Measurements from ENCODE around the gene DLG2. TPM values are rescaled to one million over a fixed set of nuclear protein-coding genes. Genes with fewer than 3 reads are reported as not detected.

Gene DLG2
- total RNA-seq, 4 donors from 2014 or later: 1.3 to 4.7 (median 2.4) TPM

GRCh38 chr11:83459798-83460197 lies 2167.3 kb downstream of the DLG2 start:
- ATAC-seq (no peak), DNase-seq (no peak)
- Histone ChIP-seq H3K4me1 (no peaks in the 10 kb centered on the region), H3K9me3 (no peaks in the 10 kb centered on the region), H3K36me3 (no peaks in the 10 kb centered on the region), H3K4me3 (no peak overlapping the region), H3K27ac (no peak overlapping the region), H3K27me3 (no peaks in the 10 kb centered on the region)
- in situ Hi-C loops (cut with MboI; ENCODE audit: low sequenced_read_pairs in 4 of 4) (loop anchor here in 1 of 4 donors (25.0 kb wide), 1 partner anchor 147 kb away; no protein-coding TSS in a partner anchor), intact Hi-C loops (cut with DNase I; ENCODE audit: low total_unique reads) (no loop called here)
- TF ChIP-seq CTCF (IDR thresholded peaks at IDR 0.05 in 4 of 5, conservative IDR thresholded peaks at IDR 0.05 in 1 of 5) (no peak), POLR2A (IDR thresholded peaks at IDR 0.05) (no peak)

- Histone ChIP-seq H3K27ac (no peak overlapping the region), H3K9me3 (no peaks in the 10 kb centered on the region), H3K36me3 (no peaks in the 10 kb centered on the region), H3K4me3 (no peak overlapping the region), H3K27me3 (no peaks in the 10 kb centered on the region), H3K4me1 (no peaks in the 10 kb centered on the region)
- intact Hi-C loops (cut with DNase I; ENCODE audit: low total_unique reads): no loop called here
- no peak for TF ChIP-seq CTCF (IDR thresholded peaks at IDR 0.05 in 4 of 5, conservative IDR thresholded peaks at IDR 0.05 in 1 of 5)
- TF ChIP-seq POLR2A (IDR thresholded peaks at IDR 0.05): no peak
- in situ Hi-C loops (cut with MboI; ENCODE audit: low sequenced_read_pairs in 4 of 4): loop anchor here in 1 of 4 donors (25.0 kb wide), 1 partner anchor 144 kb away; no protein-coding TSS in a partner anchor
- no peak for DNase-seq
- no peak for ATAC-seq
Measured at GRCh38 chr11:83456566-83456965, 2170.6 kb downstream of the DLG2 start.

GRCh38 chr11:83456075-83456474 lies 2171.1 kb downstream of the DLG2 start:
- no peak for TF ChIP-seq CTCF (IDR thresholded peaks at IDR 0.05 in 4 of 5, conservative IDR thresholded peaks at IDR 0.05 in 1 of 5)
- no peak for TF ChIP-seq POLR2A (IDR thresholded peaks at IDR 0.05)
- Histone ChIP-seq H3K27me3 (no peaks in the 10 kb centered on the region), H3K9me3 (no peaks in the 10 kb centered on the region), H3K36me3 (no peaks in the 10 kb centered on the region), H3K4me1 (no peaks in the 10 kb centered on the region), H3K27ac (no peak overlapping the region), H3K4me3 (no peak overlapping the region)
- ATAC-seq: no peak
- DNase-seq: no peak
- intact Hi-C loops (cut with DNase I; ENCODE audit: low total_unique reads) (no loop called here), in situ Hi-C loops (cut with MboI; ENCODE audit: low sequenced_read_pairs in 4 of 4) (loop anchor here in 1 of 4 donors (25.0 kb wide), 1 partner anchor 144 kb away; no protein-coding TSS in a partner anchor)

GRCh38 chr11:83455356-83455755 lies 2171.8 kb downstream of the DLG2 start:
- Histone ChIP-seq H3K27me3 (no peaks in the 10 kb centered on the region), H3K36me3 (no peaks in the 10 kb centered on the region), H3K9me3 (no peaks in the 10 kb centered on the region), H3K4me3 (no peak overlapping the region), H3K4me1 (no peaks in the 10 kb centered on the region), H3K27ac (no peak overlapping the region)
- ATAC-seq (no peak), DNase-seq (no peak)
- intact Hi-C loops (cut with DNase I; ENCODE audit: low total_unique reads): no loop called here
- no peak for TF ChIP-seq POLR2A (IDR thresholded peaks at IDR 0.05)
- no peak for TF ChIP-seq CTCF (IDR thresholded peaks at IDR 0.05 in 4 of 5, conservative IDR thresholded peaks at IDR 0.05 in 1 of 5)
- in situ Hi-C loops (cut with MboI; ENCODE audit: low sequenced_read_pairs in 4 of 4): loop anchor here in 1 of 4 donors (25.0 kb wide), 1 partner anchor 143 kb away; no protein-coding TSS in a partner anchor

GRCh38 chr11:83454674-83455073 lies 2172.5 kb downstream of the DLG2 start:
- no peaks in the 10 kb centered on the region for H3K4me1 ChIP-seq
- no peak for TF ChIP-seq POLR2A (IDR thresholded peaks at IDR 0.05)
- TF ChIP-seq CTCF (IDR thresholded peaks at IDR 0.05 in 4 of 5, conservative IDR thresholded peaks at IDR 0.05 in 1 of 5): no peak
- no peak overlapping the region for H3K4me3 ChIP-seq
- ATAC-seq (no peak), DNase-seq (no peak)
- no peaks in the 10 kb centered on the region for H3K27me3 ChIP-seq
- H3K9me3 ChIP-seq: no peaks in the 10 kb centered on the region
- H3K27ac ChIP-seq: no peak overlapping the region
- in situ Hi-C loops (cut with MboI; ENCODE audit: low sequenced_read_pairs in 4 of 4): loop anchor here in 2 of 4 donors (5.0 to 25.0 kb wide), 2 partner anchors 48 to 142 kb away; no protein-coding TSS in a partner anchor
- intact Hi-C loops (cut with DNase I; ENCODE audit: low total_unique reads): no loop called here
- no peaks in the 10 kb centered on the region for H3K36me3 ChIP-seq
